SK-N-SH treated with all-trans-retinoic acid at 6 μM for 48 hours (cell line): Measurements from ENCODE around the gene DNAH3.

Experiments used
- ESRRG ChIP-seq: fragments of 250-450 bp; sonication (Bioruptor Pico); IDR thresholded peaks from 2 replicates; pipeline ENCODE4 v1.6.1; 2021; ENCODE audit warnings: mild to moderate bottlenecking
- PPARA ChIP-seq: fragments of 250-450 bp; sonication (Bioruptor Pico); IDR thresholded peaks from 2 replicates; pipeline ENCODE4 v1.5.0; 2020; ENCODE audit warnings: mild to moderate bottlenecking, borderline replicate concordance

GRCh38 chr16:20968765-20969164 is 181.9 kb downstream of the DNAH3 start:
- TF ChIP-seq PPARA (no peak), ESRRG (CRISPR knock-in tag) (no peak)
